GM18502 (cell line): Measurements from ENCODE around the gene FBLN2.

Experiments
- ATAC-seq: cut with Tn5 transposase; IDR thresholded peaks from one replicate; pipeline ENCODE4 v1.9.1; 2021; ENCODE audit warnings: mild to moderate bottlenecking; ENCODE audit not compliant: unreplicated experiment, poor library complexity

Gene FBLN2

GRCh38 chr3:13617097-13617738 is 68.3 kb downstream of the FBLN2 start:
- ATAC-seq: no peak

DNA sequence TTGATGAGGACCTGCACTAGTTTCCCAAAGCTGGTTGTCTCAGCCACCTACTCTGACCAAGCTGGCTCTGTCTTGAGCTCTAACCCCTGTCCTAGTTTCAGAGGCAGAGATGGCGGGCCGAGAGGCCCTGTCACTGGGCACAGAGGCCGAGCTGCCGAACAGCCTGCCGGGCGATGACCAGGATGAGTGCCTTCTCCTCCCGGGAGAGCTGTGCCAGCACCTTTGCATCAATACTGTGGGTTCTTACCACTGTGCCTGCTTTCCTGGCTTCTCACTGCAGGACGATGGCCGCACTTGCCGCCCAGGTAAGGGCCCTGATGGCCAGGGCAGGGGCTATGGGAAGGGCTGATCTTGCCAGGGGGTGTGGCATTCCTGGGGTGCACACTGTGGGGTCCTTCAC is 69.1 kb downstream of the FBLN2 start:
- no peak for ATAC-seq

- ATAC-seq: no peak
These were observed 69.9 kb downstream of the FBLN2 start for GRCh38 chr3:13618836-13619235.

DNA sequence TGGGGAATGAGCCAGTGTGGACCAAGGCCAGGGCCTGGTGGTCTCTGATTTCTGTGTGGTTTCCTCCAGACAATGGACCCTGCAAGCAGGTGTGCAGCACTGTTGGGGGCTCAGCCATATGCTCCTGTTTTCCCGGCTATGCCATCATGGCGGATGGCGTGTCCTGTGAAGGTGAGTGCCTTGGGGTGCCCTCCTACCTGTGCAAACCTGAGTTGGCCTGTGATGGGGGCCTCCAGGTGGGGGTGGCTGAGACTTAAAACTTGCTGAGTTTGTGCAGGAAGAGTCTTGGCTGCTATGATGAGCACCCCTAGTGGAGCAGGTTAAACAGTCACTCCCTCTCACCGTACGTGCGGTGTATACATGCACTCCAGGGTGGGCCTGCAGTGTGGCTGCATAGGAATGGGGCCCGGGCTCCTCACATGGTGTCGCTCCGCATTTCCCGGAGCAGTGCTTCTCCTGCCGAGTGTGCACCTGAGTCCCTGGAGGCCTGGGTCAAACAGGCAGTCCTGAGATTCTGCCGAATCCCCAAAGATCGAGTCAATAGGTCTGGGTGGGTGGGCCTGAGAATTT is 70.8 kb downstream of the FBLN2 start:
- no peak for ATAC-seq

GRCh38 chr3:13620281-13620680 is 71.4 kb downstream of the FBLN2 start:
- no peak for ATAC-seq

DNA sequence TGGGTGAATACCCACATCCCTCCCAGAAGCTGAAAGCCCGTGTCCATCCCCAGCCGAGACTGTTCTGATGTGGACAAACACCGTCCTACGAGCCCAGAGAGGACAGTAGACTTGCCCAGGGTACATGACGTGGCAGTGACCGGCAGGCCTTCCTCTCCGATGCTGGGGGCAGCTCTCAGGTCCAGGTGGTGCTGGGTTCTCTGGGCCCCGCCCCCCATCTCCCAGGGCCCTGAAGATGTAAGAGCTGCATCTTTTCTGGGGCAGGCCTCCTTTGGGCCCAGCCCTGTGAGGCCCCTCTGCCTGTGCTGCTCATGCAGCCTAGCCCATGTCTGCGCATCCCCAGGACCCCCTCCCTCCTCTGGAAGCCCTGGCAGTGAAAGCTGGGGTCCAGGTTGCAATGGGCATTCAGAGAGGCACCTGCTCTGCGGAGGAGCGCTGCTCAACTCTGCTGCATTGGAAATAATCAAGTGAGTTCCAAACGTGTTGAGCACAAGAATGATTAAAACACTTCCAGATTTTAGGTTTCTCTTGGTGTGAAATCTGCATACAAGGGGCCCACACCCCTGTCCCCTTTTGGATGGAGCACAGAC is 71.9 kb downstream of the FBLN2 start:
- no peak for ATAC-seq

DNA sequence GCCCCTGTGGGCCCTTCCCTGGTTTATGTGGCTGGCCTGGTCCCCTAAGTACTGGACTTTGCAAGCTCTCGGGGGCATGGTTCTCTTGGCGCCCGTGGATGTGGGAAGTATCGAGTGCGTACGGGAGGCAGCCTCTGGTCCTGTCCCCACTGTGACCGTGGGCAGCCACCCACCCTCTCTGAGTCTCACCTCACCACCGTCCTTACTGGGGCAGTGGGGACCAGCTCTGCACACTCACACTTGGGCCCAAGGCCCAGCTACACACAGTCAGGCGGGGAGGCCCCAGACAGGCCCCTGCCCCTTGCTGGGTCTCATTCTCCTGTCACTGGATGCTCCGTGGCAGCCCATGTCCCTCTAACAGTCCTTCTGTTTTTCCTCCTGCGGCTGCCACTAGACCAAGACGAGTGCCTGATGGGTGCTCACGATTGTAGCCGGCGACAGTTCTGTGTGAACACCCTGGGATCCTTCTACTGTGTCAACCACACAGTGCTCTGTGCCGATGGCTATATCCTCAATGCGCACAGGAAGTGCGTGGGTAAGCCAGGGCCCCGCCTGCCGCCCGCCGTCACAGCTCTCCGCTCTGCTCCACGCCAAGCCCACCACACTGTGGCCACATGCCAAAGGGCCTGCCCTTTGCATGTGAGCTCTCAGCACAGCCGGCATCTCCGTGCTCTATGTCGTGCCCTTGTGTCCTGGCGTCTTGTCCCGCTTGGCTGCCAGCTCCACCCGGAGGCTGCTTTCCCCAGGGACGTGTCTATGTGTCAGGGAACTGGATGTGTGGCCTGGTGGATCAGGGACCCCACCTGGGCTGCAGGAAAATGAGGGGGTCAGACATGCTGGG is 72.7 kb downstream of the FBLN2 start:
- no peak for ATAC-seq

DNA sequence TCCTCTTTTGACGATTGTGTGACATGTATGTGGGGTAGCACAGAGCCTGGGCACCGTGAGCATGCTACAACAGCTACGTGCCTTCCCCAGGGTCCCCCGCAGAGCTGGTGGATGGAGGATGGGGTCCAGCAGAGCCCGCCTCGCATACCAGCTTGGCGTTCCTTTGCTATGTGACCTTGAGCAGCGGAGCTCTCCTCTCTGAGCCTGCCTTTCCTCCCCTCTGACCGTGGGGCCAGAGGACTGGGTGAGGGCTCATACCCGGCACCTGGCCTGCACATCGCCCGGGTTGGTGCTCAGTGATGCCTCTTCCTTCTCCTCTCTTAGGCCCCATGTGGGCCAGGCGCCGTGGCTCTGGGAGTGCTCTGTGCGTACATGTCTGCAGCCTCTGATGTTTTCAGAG is 73.4 kb downstream of the FBLN2 start:
- ATAC-seq: no peak

DNA sequence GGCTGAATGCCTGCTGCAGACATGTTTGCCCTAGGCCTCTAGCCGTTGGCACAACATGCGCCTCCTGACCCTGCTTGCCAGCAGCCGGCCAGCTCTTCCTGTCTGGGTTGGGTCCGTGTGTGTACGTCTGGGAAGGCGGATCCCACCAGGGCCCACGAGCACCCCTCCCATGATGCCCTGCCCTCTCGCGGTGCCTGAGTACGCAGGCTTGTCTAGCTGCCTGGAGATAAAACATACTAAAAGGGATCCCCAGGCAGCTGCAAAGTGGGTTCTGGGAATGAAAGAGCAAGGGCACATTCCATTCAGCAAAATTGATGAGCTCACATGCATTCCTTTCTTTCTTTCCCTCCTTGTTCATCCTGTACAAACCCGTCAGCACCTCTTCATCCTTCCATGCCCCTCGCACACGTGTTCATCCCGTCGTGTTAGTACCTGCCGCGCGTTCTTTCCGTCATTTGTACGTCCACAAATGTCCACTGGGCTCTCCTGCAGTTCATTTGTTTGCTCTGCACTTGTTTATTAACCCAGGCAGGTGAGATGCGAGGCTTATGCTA is 74.3 kb downstream of the FBLN2 start:
- no peak for ATAC-seq

DNA sequence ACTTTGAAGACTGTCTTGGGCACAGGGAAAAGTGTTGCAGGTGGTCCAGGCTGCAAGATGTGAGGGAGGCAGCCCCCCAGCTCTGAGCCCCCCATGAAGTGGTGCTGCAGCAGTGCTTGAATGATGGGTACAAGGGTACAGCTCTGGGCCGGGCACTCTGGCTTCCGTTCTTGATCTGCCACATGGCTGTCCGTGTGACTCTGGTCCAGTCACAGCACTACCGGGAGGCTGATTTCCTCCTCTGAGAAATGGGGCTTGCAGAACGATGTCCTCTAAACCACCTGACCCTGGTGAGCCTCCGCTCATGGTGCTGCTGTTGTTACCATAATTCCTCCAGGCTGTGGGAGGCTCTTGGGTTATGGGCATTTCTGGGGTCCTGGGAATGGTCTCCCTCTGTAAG is 75.1 kb downstream of the FBLN2 start:
- no peak for ATAC-seq

- no peak for ATAC-seq
These were observed 75.8 kb downstream of the FBLN2 start for GRCh38 chr3:13624671-13625125.

DNA sequence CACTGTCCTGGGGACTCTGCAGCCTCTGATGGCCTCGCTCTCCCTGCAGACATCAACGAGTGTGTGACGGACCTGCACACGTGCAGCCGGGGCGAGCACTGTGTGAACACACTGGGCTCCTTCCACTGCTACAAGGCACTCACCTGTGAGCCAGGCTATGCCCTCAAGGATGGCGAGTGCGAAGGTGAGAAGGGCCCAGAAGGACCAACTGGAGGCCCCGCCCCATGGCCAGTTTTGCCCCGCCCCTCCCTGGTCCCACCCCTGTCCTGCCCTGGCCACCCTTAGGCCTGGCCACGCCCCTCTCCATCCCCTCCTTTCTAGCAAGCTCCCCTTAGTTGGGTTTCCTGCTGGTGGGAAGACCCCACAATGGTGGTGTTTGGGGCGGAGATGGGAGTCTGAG is 77.5 kb downstream of the FBLN2 start:
- no peak for ATAC-seq

DNA sequence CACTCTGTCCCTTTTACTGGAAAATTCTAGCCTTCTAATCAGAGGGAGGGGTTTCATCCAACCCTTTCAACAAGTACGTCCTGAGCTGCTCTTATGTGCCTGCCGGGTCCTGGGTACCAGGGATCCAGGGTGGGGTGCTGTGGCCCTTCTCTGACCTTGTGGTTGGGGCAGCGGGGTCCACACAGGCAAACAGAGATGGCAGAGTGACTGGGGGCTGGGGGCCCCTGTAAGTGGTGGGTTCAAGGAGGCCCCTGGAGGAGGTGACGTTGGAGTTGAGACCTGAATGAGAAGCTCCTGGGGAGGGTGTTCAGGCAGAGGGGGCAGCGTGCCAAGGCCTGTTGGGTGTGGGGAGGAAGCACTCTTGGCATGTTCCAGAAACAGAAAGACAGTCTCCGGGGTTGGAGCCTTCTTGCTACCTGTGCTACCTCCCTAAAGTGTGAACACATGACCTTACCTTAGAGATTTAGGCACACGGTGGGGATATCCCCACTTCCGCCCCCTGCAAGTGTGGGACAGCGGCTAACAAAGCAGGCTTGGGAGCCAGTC is 78.1 kb downstream of the FBLN2 start:
- no peak for ATAC-seq

GRCh38 chr3:13627681-13628080 is 78.8 kb downstream of the FBLN2 start:
- no peak for ATAC-seq

- ATAC-seq: no peak
These were observed 79.5 kb downstream of the FBLN2 start for GRCh38 chr3:13628432-13628831.

GRCh38 chr3:13628841-13629551 is 80.1 kb downstream of the FBLN2 start:
- no peak for ATAC-seq

DNA sequence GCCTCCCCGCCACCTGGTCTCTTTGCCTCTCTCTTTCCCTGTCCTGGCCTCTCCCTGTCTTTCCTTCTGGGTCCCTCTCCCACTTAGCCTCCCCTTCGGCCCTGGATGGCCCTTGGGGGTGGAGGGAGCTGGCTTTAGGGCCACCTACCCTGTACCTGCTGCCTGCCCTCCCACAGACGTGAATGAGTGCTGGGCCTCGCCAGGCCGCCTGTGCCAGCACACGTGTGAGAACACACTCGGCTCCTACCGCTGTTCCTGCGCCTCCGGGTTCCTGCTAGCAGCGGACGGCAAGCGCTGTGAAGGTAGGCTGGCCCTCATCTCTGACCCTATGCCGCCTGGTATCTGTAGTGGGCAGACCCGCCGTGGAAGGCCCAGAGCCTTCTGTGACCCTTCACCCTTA is 80.7 kb downstream of the FBLN2 start:
- ATAC-seq: no peak

- ATAC-seq: no peak
These were observed 82.3 kb downstream of the FBLN2 start for GRCh38 chr3:13631256-13631655.

- ATAC-seq: no peak
These were observed 84.3 kb downstream of the FBLN2 start for GRCh38 chr3:13633176-13633575.

- no peak for ATAC-seq
These were observed 85.2 kb downstream of the FBLN2 start for GRCh38 chr3:13634151-13634550.
